GM13976 (cell line): ENCODE data around the gene PTPN5.
A peak's percentile ranks its signal among the peaks of the same experiment; 100 is the strongest.

ENCODE experiments used
- DNase-seq: peaks from one replicate; pipeline ENCODE4 v3.0.0; 2012; ENCODE audit warnings: low spot score
- in situ Hi-C: fragments of 300-500 bp; cut with MboI; formaldehyde crosslinking; loops from one replicate; pipeline ENCODE4 v1.12.0; 2022; ENCODE audit warnings: low sequenced_read_pairs, mixed read lengths, inconsistent platforms; ENCODE audit not compliant: unreplicated experiment
- TF ChIP-seq, protein P1 (sequence below): IDR thresholded peaks from 2 replicates; pipeline ENCODE4 v1.5.1; 2012; ENCODE audit warnings: borderline replicate concordance, mild to moderate bottlenecking; ENCODE audit not compliant: insufficient read depth; ENCODE audit errors: extremely low read depth, missing control alignments, control extremely low read depth

Gene PTPN5

GRCh38 chr11:18721561-18722292 is 69.9 kb downstream of the PTPN5 start:
- DNase-seq = peak; percentile 77
- in situ Hi-C loops = no loop called here
- TF ChIP-seq, protein P1, sequence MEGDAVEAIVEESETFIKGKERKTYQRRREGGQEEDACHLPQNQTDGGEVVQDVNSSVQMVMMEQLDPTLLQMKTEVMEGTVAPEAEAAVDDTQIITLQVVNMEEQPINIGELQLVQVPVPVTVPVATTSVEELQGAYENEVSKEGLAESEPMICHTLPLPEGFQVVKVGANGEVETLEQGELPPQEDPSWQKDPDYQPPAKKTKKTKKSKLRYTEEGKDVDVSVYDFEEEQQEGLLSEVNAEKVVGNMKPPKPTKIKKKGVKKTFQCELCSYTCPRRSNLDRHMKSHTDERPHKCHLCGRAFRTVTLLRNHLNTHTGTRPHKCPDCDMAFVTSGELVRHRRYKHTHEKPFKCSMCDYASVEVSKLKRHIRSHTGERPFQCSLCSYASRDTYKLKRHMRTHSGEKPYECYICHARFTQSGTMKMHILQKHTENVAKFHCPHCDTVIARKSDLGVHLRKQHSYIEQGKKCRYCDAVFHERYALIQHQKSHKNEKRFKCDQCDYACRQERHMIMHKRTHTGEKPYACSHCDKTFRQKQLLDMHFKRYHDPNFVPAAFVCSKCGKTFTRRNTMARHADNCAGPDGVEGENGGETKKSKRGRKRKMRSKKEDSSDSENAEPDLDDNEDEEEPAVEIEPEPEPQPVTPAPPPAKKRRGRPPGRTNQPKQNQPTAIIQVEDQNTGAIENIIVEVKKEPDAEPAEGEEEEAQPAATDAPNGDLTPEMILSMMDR = peak; percentile 79

- TF ChIP-seq, protein P1 = no peak
- DNase-seq = peak; percentile 78
- in situ Hi-C loops = no loop called here
Observed at GRCh38 chr11:18720808-18721560, 70.6 kb downstream of the PTPN5 start.

- in situ Hi-C loops = no loop called here
- TF ChIP-seq, protein P1 = no peak
- no peak for DNase-seq
Observed at GRCh38 chr11:18720091-18720807, 71.3 kb downstream of the PTPN5 start.

GRCh38 chr11:18715476-18715875 is 76.1 kb downstream of the PTPN5 start:
- no peak for DNase-seq
- TF ChIP-seq, protein P1 = no peak
- in situ Hi-C loops = no loop called here

DNA sequence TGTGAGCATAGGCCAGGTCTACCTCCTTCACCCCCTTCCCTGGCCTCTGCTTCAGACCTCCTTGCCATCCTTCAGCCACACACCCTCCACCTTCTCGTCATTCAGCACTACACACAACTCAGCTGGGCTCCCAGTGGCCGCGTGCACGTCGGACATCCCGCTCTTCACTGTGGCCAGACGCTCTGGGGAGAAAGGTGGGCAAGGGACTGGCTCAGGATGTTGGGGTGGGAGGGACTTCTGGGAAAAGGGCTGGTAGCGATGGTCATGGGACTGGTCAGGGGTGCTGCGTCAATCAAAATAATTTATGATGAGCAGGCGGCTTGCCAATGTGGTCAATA is 77.2 kb downstream of the PTPN5 start:
- in situ Hi-C loops = no loop called here
- TF ChIP-seq, protein P1 = no peak
- DNase-seq = no peak

DNA sequence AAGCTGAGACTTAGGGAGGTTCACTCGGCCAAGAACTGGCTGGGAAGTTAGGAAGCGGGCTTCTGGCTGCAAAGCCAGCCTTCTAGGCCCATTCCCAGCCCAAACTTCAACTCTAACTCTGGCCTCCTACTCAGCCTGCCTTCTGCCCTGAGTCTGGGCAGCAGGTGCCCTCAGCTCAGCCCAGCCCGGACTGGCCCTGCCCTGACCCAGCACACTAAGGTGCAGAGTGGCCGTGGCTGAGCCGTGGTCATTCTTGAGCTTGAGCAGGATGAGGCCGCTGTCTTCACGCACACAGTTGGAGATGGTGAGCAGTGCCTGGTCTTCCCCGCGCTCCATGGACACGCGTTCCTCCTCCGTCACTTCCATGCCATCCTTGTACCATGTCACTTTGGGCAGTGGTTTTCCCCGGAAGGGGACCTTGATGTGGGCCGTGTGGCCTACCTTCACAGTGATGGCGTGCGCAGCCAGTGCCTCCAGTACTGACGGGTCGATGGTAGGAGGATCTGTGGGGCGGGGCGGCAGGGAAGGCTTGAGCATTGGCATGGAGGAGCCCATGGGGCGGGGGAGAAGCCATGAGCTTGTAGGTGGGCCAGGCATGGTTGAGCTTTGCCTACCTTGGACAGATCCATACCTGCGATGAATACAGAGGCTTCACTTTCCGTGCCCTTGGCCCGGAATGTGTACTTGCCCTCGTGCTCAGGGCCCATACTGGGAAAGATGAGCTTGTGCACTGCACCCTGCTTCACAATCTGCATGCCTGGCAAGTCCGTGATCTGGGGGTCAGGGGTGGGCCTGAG is 77.8 kb downstream of the PTPN5 start:
- no peak for DNase-seq
- in situ Hi-C loops = no loop called here
- TF ChIP-seq, protein P1 = no peak
